Measurements from ENCODE around the gene JAZF1.
"Not testable (repeated sequence)": the region's sequence is repeated elsewhere in the genome, so short reads cannot be mapped to it uniquely, and the experiment has no call there.

Gene JAZF1

DNA sequence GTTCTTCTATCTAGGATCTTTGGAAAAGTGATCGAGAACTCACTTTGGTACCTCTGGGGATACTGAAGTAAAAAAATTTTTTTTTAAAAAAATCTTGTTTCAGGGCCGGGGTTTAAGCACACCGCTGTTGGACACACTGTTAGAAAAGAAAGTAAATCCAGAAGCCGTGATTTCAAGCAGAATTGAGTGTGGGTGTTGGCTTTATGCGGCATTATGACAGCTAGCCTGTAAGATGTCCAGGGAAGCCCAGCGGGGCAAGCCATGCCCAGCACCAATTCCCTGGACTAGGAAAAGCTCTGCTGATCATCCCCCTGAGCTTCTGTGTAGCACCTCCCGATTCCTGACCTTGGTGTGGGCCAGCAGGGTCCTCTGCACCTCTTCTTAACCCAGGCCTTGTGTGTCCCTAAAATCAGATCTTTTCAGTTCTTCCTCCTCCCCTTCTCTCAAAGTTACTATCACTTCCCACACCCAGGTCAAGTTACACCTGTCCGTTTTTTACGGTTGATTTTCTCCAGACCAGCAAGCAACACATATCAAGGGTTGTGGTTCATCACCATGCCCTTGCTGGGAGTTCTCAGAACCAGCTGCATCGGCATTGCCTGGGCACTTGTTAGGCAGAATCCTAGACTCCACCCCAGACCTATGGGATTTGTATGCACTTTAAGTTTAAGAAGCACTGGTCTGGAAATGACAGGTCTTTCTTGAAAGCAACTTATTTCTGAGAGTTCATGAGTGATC, 235.4 kb downstream of the JAZF1 start:
- no peak for DNase-seq
- intact Hi-C loops (cut with DNase I) = no loop called here

- DNase-seq = no peak
- intact Hi-C loops (cut with DNase I) = no loop called here
These were observed 236.0 kb downstream of the JAZF1 start for GRCh38 chr7:27944643-27945042.

DNA sequence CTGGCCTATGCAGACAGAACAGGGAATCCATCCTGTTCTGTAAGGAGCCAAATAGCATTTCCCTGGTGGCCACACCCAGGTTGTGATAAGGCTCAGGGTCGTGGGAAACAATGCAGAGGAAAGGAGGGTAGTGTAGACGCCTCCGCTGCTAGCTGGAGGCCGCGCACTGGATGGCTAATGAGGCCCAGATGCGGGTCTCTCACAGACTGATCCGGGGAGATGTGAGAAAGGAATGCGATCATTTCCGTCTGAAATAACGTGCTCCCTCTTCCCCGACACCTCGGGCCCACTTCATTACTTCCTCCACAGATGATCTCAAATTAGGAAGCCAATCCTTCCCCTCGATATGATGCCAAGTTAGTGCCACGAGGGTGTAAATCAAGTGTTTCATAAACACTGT, 237.4 kb downstream of the JAZF1 start:
- DNase-seq = no peak
- intact Hi-C loops (cut with DNase I) = no loop called here

DNA sequence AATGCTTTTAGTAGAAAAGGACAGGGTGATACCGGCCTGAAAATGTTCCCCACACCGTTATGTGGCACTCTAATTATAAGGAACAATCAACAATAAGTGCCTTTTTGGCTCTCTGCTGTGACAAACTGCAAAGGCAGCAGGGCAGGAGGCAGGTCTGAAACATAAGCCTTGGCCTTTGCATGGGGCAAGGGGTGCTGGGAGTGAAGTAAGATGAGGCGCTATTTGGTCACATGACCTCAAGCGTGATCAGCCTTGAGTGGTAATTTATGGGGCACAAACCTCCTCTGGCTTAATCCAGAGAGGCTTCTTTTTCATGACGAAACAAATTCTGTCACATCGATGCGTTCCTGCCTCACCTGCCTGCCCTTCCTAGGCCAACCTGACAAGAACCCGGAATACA, 237.9 kb downstream of the JAZF1 start:
- intact Hi-C loops (cut with DNase I) = no loop called here
- DNase-seq = no peak

DNA sequence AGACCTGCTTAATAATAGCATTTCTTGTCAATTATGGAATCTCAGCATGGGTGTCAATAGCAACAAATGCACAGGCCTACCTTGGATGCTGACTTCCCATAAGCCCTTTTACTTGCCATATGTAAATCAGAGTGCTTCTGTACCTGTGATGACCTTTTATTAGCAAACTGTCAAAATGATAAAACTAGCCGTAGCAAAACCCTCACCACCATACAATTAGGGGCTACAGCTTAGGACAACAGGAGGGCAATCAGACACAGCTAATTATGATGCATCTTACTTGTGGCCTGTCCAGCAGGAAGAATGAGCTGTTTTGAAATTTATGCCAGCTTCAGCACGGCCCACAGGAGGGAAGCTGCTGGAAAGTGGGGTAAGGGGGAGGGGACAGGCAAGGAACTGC, 239.1 kb downstream of the JAZF1 start:
- intact Hi-C loops (cut with DNase I) = no loop called here
- no peak for DNase-seq

DNA sequence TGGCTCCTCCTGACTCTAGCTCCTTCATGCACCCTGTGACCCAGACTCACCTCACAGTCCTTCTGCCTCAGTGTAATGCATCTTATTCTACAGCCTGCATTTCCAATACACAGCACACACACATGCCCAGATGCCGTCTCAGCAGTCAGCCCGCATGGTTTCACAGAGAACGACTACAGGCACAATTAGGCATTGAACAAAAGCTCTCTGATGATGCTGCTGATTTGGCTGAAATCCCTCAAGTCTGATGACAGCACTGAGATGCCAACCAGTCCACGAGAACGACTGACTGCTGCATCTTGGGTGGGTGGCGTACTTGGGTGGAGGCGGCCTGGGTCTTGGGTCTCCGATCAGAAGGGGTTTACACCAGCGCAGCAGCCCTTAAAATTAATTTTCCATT, 240.3 kb downstream of the JAZF1 start:
- intact Hi-C loops (cut with DNase I) = no loop called here
- DNase-seq = peak in 41 of 42 donors; percentile 20 to 89 (median 65)

- intact Hi-C loops (cut with DNase I) = no loop called here
- DNase-seq = peak in 2 of 42 donors; percentile 5 to 35
These were observed 240.7 kb downstream of the JAZF1 start for GRCh38 chr7:27939893-27940292.

DNA sequence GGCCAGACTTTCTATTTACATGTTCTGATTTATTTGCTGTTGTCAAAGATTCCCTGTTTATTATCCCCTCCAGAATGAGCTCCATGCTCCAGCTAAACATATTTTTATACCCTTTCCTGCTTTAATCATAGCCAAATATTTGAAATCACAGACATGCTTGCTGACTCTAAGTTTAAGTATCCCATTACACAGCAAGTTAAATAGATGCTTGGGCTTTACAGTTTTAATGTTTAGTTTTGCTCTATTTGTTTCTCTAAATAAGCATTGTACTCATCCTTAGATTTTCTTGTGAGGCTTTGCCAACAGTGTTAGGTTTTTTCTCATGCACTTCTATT, 243.9 kb downstream of the JAZF1 start:
- intact Hi-C loops (cut with DNase I) = no loop called here
- no peak for DNase-seq

DNA sequence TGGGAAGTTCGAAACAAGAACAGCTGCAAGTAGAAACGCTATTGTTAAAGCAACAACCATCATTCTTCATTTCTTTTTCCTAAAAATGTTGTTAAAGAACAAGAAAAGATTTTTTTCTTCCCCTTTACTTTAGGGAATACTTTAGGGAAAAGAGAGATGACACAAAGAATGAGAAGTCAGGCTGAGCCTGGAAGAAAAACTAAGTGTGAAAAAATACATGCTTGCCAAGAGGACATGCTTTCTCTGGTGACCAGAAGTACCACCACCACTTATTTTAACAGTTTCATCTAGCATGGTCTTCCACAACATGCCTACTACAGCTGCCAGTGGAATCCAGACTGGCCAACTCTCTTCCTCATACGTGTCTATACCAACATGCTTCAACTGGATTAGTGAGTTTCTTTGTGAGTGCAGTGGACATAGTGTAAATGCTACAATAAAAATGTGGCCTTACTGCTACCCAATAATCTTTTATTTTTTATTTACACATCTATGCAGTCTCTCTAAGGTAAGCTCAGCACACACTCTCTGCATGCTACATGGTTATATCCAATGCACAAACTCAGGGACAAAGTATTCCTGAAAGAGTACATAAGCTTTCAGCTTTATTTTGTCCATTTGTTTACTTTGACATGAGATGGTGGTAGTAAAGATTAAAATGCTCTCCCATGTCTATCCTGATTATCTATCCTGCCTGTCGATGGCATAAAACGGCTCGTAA, 244.4 kb downstream of the JAZF1 start:
- no peak for DNase-seq
- intact Hi-C loops (cut with DNase I) = no loop called here

DNA sequence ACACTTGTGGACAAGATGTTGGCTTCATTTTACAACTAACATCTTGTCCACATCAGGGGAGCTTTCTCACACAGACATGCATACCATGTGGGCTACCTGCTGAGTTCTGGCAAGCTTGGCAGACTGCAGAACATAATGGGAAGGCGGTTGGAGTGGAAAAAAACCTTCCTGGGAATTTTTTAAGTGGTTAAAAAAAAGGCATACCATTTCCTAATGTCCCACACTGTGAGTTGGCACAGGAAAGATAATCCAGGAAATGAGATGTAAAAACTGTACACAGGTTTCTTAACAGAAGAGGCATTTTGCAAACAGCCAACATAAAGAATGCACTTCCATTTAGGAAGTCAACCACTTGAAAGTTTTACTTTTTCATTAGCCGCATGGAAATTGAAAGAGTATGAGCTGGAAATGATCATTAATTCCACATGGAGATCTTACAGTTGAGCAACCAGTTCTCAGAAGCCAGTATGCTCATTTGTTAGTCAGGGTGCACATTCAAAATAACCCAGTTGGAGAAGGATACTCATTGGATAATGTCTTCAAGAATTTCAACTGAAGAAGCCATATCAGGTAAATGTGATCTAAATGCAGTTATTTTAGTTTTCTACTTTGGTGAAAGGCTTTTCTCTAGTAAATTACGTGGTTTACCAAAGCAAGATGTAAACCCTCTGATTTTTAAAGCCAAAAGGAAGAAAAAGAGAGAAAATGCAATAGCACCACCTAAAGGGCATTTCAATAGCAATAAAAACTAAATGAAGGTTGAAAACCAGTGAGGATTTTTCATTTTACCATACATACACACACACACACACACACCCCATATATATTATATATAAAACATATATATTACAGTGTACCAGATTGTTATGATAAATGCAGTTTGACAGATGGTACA, 246.7 kb downstream of the JAZF1 start:
- intact Hi-C loops (cut with DNase I) = no loop called here
- no peak for DNase-seq

GRCh38 chr7:27930910-27931476, 249.6 kb downstream of the JAZF1 start:
- DNase-seq = no peak
- intact Hi-C loops (cut with DNase I) = no loop called here

- no peak for DNase-seq
- intact Hi-C loops (cut with DNase I) = no loop called here
These were observed 251.5 kb downstream of the JAZF1 start for GRCh38 chr7:27929127-27929526.

GRCh38 chr7:27928001-27928400, 252.6 kb downstream of the JAZF1 start:
- DNase-seq = no peak
- intact Hi-C loops (cut with DNase I) = no loop called here

DNA sequence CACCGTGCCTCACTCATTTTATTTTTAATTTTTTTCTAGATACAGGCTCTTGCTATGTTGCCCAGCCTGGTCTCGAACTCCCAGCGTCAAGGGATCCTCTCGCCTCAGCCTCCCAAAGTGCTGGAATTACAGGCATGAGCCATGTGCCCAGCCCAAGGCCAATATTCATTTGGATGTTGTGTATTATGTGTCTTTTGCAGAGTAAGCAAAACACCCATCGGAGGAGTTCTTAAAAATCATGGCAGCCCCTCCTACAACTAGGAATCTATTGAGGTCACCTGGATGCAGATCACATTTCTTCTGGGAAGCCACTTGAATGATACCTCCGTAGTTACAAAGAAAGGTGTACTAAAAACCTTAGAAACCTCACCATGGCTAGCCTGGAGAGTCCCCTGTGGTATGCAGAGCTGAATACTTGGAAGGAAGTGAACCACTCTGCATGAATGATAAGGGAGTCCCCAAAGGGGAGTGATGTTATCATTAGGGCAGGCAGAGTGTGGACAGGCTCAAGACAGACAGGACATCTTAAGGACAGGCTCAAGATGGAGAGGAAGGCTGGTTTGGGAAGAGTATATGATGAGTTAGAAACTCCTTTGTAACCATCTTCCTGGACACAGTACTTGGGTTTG, 254.9 kb downstream of the JAZF1 start:
- intact Hi-C loops (cut with DNase I) = no loop called here
- DNase-seq = no peak

GRCh38 chr7:27923642-27923980, 257.0 kb downstream of the JAZF1 start:
- intact Hi-C loops (cut with DNase I) = loop anchor here (5.0 kb wide), 1 partner anchor 726 kb away; no protein-coding TSS in a partner anchor
- DNase-seq = no peak

GRCh38 chr7:27922907-27923641, 257.5 kb downstream of the JAZF1 start:
- no peak for DNase-seq
- intact Hi-C loops (cut with DNase I) = loop anchor here (5.0 kb wide), 1 partner anchor 726 kb away; no protein-coding TSS in a partner anchor

- not testable (repeated sequence) for DNase-seq
- intact Hi-C loops (cut with DNase I) = loop anchor here (5.0 kb wide), 1 partner anchor 725 kb away; no protein-coding TSS in a partner anchor
These were observed 258.2 kb downstream of the JAZF1 start for GRCh38 chr7:27922389-27922788.

- intact Hi-C loops (cut with DNase I) = loop anchor here (5.0 kb wide), 1 partner anchor 724 kb away; no protein-coding TSS in a partner anchor
- peak in 15 of 42 donors; percentile 15 to 74 (median 45) for DNase-seq
These were observed 259.3 kb downstream of the JAZF1 start for GRCh38 chr7:27921081-27921836.
